Smooth muscle cell (in vitro differentiated cells): ENCODE measurements around the gene IQCK. TPM values are rescaled to one million over a fixed set of nuclear protein-coding genes. Genes with fewer than 3 reads are reported as not detected.

Source experiments
- DNase-seq: peaks from one replicate; lab custom pipeline; 2025; ENCODE audit not compliant: unreplicated experiment; lab: John Stamatoyannopoulos, UW
- H2AFZ ChIP-seq: fragments of 200-600 bp; sonication (generic); 2 replicates; pipeline ENCODE4 v1.6.0; 2016; ENCODE audit warnings: antibody characterized with exemption, low read depth, mild to moderate bottlenecking
- H3F3A ChIP-seq: fragments of 200-600 bp; sonication (generic); 2 replicates; pipeline ENCODE4 v1.6.0; 2017; ENCODE audit warnings: antibody characterized with exemption, low read depth
- H3K27ac ChIP-seq: fragments of 200-600 bp; sonication (generic); 2 replicates; pipeline ENCODE4 v1.5.1; 2016; ENCODE audit warnings: low read depth, mild to moderate bottlenecking
- H3K27me3 ChIP-seq: fragments of 200-600 bp; sonication (generic); 2 replicates; pipeline ENCODE4 v1.6.1; 2016; ENCODE audit warnings: low read depth, mild to moderate bottlenecking
- H3K36me3 ChIP-seq: fragments of 200-600 bp; sonication (generic); 2 replicates; pipeline ENCODE4 v1.5.1; 2016; ENCODE audit warnings: low read depth
- H3K4me1 ChIP-seq: fragments of 200-600 bp; sonication (generic); 2 replicates; pipeline ENCODE4 v1.5.1; 2016; ENCODE audit warnings: low read depth
- H3K4me2 ChIP-seq: fragments of 200-600 bp; sonication (generic); 2 replicates; pipeline ENCODE4 v1.6.0; 2016; ENCODE audit warnings: mild to moderate bottlenecking
- H3K4me3 ChIP-seq: fragments of 200-600 bp; sonication (generic); 2 replicates; pipeline ENCODE4 v1.5.1; 2016; ENCODE audit warnings: mild to moderate bottlenecking
- H3K79me2 ChIP-seq: fragments of 200-600 bp; sonication (generic); 2 replicates; pipeline ENCODE4 v1.6.0; 2016; ENCODE audit warnings: low read depth, mild to moderate bottlenecking
- H3K9ac ChIP-seq: fragments of 200-600 bp; sonication (generic); 2 replicates; pipeline ENCODE4 v1.6.0; 2016; ENCODE audit warnings: low read depth
- H3K9me3 ChIP-seq: fragments of 200-600 bp; sonication (generic); replicated peaks from 2 replicates; pipeline ENCODE4 v1.5.1; 2016; ENCODE audit warnings: low read depth
- H4K20me1 ChIP-seq: fragments of 200-600 bp; sonication (generic); 2 replicates; pipeline ENCODE4 v1.6.0; 2016; ENCODE audit warnings: low read depth
- WGBS: methylation state at CpG from one replicate; pipeline ENCODE4 v1.1.7; 2016; ENCODE audit warnings: low lambda C conversion rate; 5-methylcytosine and 5-hydroxymethylcytosine counted together
- polyA plus RNA-seq: library from polyadenylated mRNA; unstranded; fragments of >200 nt; fragmentation: Nextera tagmentation; extraction: Ambion mirVana; gene quantifications from 2 replicates; pipeline ENCODE4 v1.2.1, GENCODE V29; 2016
- total RNA-seq: library from RNA; depleted of rRNA; stranded (reverse); fragments of >200 nt; gene quantifications from 2 replicates; pipeline ENCODE4 v1.2.3, GENCODE V29; 2014
- TF ChIP-seq, protein P1 (sequence below): fragments of 200-600 bp; sonication (generic); IDR thresholded peaks from 2 replicates; pipeline ENCODE4 v1.5.1; 2017; ENCODE audit warnings: borderline replicate concordance, mild to moderate bottlenecking, antibody characterized with exemption; ENCODE audit not compliant: insufficient read depth, poor library complexity, severe bottlenecking

IQCK gene
- total and polyA plus RNA-seq, 2 experiments from 2014 or later = 11.2 to 14.6 TPM

DNA sequence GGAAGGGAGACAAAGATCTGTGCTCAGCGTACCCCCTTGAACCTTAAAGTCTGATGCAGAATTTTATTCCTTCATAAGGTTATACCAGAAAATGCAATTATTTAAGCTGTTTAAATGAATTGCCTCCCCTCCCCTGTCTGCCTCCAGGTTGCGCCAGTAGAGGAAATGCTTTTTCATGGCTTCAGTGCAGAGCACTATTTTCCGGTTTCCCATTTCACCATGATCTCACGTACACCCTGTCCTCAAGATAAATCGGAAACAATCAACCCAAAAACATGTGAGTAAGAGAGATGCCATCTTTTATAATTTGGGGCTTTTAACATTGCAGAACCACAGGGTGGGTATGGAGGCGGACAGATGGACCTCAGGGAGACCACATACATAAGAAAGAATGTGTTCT lies 15.5 kb downstream of the IQCK start:
- H2AFZ ChIP-seq = no peak overlapping the region
- no peaks in the 10 kb centered on the region for H3K79me2 ChIP-seq
- no peaks in the 10 kb centered on the region for H3F3A ChIP-seq
- no peaks in the 10 kb centered on the region for H4K20me1 ChIP-seq
- H3K4me1 ChIP-seq = no peaks in the 10 kb centered on the region
- no peak for DNase-seq
- TF ChIP-seq, protein P1, sequence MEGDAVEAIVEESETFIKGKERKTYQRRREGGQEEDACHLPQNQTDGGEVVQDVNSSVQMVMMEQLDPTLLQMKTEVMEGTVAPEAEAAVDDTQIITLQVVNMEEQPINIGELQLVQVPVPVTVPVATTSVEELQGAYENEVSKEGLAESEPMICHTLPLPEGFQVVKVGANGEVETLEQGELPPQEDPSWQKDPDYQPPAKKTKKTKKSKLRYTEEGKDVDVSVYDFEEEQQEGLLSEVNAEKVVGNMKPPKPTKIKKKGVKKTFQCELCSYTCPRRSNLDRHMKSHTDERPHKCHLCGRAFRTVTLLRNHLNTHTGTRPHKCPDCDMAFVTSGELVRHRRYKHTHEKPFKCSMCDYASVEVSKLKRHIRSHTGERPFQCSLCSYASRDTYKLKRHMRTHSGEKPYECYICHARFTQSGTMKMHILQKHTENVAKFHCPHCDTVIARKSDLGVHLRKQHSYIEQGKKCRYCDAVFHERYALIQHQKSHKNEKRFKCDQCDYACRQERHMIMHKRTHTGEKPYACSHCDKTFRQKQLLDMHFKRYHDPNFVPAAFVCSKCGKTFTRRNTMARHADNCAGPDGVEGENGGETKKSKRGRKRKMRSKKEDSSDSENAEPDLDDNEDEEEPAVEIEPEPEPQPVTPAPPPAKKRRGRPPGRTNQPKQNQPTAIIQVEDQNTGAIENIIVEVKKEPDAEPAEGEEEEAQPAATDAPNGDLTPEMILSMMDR = no peak
- no peaks in the 10 kb centered on the region for H3K9me3 ChIP-seq
- no peaks in the 10 kb centered on the region for H3K36me3 ChIP-seq
- no peaks in the 10 kb centered on the region for H3K27me3 ChIP-seq
- WGBS = 97% methylated on average over 6 of the region's 6 CpGs
- H3K9ac ChIP-seq = no peak overlapping the region
- H3K27ac ChIP-seq = no peak overlapping the region
- no peak overlapping the region for H3K4me2 ChIP-seq
- H3K4me3 ChIP-seq = no peak overlapping the region

DNA sequence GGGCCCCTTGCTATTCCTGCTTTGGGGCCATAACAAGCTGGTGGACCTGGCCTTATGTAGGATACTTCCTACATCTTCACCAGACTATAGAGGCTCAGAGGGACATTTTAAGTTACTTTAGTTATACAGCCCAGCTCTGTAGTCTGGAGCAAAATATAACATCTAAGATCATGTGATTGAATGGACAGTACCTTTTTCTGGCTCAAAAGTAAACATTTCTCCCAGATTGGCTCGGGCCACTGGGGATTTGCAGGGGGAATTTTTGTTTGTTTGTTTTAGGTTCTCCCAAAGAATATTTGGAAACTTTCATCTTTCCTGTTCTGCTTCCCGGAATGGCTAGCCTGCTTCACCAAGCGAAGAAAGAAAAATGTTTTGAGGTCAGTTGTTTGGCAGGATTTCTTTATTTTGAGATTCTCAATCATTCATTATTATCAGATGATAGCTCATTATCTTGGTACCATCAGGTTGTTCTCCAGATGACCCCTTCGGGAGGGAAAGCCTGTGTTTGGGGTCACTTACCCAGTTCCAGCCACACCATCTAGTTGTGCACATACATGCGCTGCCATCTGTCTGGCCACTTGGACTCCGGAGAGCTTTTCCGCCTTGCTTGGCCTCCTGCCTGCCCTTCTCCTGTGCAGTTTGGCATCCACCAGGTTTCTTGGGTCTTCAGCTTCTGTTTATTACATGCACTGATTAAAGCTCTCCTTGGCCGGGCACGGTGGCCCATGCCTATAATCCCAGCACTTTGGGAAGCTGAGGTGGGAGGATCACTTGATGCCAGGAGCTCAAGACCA lies 17.2 kb downstream of the IQCK start:
- Histone ChIP-seq H3K27me3 (no peaks in the 10 kb centered on the region), H3K27ac (no peak overlapping the region)

DNA sequence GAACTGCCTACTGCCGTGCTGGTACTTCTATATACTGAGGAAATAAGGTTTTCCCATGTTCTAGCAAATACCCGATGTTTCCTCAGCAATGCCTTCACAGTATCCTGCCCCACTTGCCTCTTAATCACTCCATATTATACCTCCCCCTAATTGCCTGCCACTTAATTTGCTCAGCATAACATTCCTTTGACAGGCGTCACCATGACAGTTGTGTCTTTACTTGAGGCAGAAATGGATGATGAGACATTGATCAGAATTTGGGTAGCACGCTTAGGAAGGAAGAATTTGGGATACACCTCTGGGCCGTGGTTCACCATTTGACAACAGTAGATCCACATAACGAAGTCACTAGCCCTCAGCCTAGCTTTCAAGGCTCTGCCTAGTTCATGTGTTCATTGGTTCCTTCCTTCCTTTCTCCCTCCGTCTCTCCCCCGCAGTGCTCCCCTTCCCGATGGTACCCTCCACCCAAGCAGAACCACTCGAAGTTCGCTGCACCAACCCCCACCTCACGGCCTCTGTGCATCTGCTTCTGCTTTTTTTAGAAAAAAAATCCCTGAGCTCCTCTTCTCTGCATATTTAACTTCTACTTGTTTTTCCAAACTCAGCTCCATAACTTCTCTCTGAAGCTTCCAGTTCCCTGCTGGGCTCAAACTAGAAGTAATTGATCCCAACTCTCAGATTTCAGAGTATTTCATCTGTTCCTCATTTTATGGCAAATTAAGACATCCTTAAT lies 19.4 kb downstream of the IQCK start:
- H3K9ac ChIP-seq = no peak overlapping the region
- no peak overlapping the region for H3K4me2 ChIP-seq
- no peaks in the 10 kb centered on the region for H3F3A ChIP-seq
- H2AFZ ChIP-seq = no peak overlapping the region
- H4K20me1 ChIP-seq = no peaks in the 10 kb centered on the region
- H3K79me2 ChIP-seq = no peaks in the 10 kb centered on the region
- 93% methylated on average over 12 of the region's 12 CpGs for WGBS
- DNase-seq = no peak
- no peaks in the 10 kb centered on the region for H3K36me3 ChIP-seq
- no peaks in the 10 kb centered on the region for H3K4me1 ChIP-seq
- no peaks in the 10 kb centered on the region for H3K27me3 ChIP-seq
- TF ChIP-seq, protein P1 = no peak
- H3K4me3 ChIP-seq = no peak overlapping the region
- no peaks in the 10 kb centered on the region for H3K9me3 ChIP-seq
- no peak overlapping the region for H3K27ac ChIP-seq

More for the DNA sequence above, 17.2 kb downstream of the IQCK start:
- WGBS = 80% methylated on average over 9 of the region's 9 CpGs
- Histone ChIP-seq H3F3A (no peaks in the 10 kb centered on the region), H3K79me2 (no peaks in the 10 kb centered on the region), H3K4me1 (no peaks in the 10 kb centered on the region), H3K36me3 (no peaks in the 10 kb centered on the region), H3K4me2 (no peak overlapping the region), H3K4me3 (no peak overlapping the region), H4K20me1 (no peaks in the 10 kb centered on the region), H3K9ac (no peak overlapping the region), H2AFZ (no peak overlapping the region), H3K9me3 (no peaks in the 10 kb centered on the region)
- no peak for DNase-seq
- TF ChIP-seq, protein P1 = no peak
